ENCODE measurements around the gene SNX10.

Gene SNX10

DNA sequence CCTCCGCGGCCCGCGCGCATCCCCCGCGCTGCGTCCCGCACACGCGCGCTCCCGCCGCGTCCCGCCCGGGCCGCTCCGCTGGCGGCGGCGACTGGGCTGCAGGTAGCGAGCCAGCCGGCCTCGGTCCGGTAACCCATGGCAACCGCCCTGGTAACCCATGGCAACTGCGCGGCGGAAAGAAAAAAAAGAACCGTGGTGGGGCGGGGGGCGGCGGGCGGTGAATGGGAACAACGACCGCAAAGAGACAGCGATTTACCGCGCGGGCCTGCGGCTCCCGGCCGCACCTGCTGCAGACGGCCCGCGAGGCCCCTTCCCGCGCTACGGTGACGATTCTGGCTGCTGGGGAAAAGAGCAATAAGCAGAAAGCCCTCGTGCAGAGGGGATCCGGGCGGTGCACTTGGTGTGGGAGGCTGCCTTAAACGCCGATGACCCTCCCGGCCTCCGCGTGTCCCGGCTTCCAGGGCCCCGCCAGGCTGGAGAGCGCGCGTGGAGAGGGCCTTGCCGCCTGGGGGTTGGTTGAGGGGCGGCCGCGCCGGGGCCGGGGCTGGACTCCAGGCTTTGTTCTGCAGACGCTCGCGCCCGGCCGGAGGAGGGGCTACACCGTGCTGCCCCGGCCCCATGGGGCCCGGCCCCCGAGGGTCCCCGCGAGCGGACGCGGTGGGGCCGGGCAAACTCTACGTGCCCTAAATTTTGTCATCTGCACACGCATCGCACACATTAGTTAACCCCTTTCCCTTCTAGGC lies 84.7 kb downstream of the SNX10 start:
- peak overlapping the region; percentile 86 for H3K4me2 ChIP-seq (ENCODE audit: low read length)
- no peaks in the 10 kb centered on the region for H3K27me3 ChIP-seq (ENCODE audit: insufficient read depth, low read length)
- peak overlapping the region; percentile 69 for H3K4me3 ChIP-seq (ENCODE audit: low read depth, low read length, poor library complexity, severe bottlenecking)
- no peaks in the 10 kb centered on the region for H3K9me2 ChIP-seq (ENCODE audit: low read depth, low read length)
- H3K27ac ChIP-seq (ENCODE audit: low read depth, low read length, poor library complexity, severe bottlenecking), result peak overlapping the region; percentile 52
- H3K36me3 ChIP-seq (ENCODE audit: insufficient read depth, low read length), result peaks cover 21% of the 10 kb centered on the region
- no peaks in the 10 kb centered on the region for H4K20me1 ChIP-seq (ENCODE audit: insufficient read depth, low read length)
- no peaks in the 10 kb centered on the region for H3K79me2 ChIP-seq (ENCODE audit: insufficient read depth, low read length)
- peak overlapping the region; percentile 65 for H3K9ac ChIP-seq (ENCODE audit: low read length)
- H2AFZ ChIP-seq (ENCODE audit: low read length), result no peak overlapping the region
- no peaks in the 10 kb centered on the region for H3K9me3 ChIP-seq (ENCODE audit: low read length)
- TF ChIP-seq EZH2 (IDR thresholded peaks at IDR 0.05; ENCODE audit: borderline replicate concordance, low read length), result no peak
- TF ChIP-seq, protein P1, sequence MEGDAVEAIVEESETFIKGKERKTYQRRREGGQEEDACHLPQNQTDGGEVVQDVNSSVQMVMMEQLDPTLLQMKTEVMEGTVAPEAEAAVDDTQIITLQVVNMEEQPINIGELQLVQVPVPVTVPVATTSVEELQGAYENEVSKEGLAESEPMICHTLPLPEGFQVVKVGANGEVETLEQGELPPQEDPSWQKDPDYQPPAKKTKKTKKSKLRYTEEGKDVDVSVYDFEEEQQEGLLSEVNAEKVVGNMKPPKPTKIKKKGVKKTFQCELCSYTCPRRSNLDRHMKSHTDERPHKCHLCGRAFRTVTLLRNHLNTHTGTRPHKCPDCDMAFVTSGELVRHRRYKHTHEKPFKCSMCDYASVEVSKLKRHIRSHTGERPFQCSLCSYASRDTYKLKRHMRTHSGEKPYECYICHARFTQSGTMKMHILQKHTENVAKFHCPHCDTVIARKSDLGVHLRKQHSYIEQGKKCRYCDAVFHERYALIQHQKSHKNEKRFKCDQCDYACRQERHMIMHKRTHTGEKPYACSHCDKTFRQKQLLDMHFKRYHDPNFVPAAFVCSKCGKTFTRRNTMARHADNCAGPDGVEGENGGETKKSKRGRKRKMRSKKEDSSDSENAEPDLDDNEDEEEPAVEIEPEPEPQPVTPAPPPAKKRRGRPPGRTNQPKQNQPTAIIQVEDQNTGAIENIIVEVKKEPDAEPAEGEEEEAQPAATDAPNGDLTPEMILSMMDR (IDR thresholded peaks at IDR 0.05; ENCODE audit: low read length), result no peak
- H3K4me1 ChIP-seq (ENCODE audit: insufficient read depth, low read length, severe bottlenecking), result peaks cover 18% of the 10 kb centered on the region
- no peaks in the 10 kb centered on the region for H3F3A ChIP-seq (ENCODE audit: insufficient read depth, low read length)

DNA sequence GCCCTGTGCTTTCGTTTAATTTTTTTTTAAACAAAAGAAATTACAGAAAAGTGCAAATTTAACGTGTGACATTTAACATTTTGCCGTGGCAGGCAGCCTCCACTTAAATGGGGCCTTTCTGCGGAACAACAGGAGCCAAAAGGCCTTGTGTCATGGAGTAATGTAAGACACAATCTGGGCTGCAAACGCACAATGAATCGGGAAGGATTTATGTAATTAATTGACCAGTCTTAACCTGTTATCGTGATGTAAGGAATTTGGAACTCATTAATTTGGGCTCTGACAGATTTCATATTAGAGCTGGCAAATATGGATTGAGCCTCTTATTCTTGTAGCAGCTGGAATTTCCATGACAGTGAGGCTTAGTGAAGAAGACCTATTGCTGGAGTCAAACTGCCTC lies 86.4 kb downstream of the SNX10 start:
- TF ChIP-seq, protein P1 (IDR thresholded peaks at IDR 0.05; ENCODE audit: low read length), result no peak
- no peak for TF ChIP-seq EZH2 (IDR thresholded peaks at IDR 0.05; ENCODE audit: borderline replicate concordance, low read length)

DNA sequence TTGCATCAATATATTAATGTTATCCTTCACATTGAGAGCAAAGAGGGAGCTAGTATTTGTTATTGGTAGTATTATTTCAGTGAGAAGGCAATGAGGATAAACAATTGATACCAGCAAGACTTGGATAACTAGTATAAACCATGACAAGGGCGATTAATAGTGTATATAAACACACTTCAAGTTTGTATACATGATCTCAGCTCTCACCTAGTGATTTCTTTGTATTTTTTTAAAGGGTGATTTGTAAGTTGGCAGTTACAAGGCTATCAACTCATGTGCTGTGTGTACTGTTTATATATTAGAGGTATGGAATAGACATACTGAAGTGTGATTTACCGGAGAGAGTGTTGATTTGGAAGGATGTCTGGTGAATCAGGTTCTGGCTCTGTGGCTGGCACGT lies 88.0 kb downstream of the SNX10 start:
- no peaks in the 10 kb centered on the region for H3K9me3 ChIP-seq (ENCODE audit: low read length)
- peaks cover 15% of the 10 kb centered on the region for H3K4me1 ChIP-seq (ENCODE audit: insufficient read depth, low read length, severe bottlenecking)
- H3K9me2 ChIP-seq (ENCODE audit: low read depth, low read length), result no peaks in the 10 kb centered on the region
- H3K79me2 ChIP-seq (ENCODE audit: insufficient read depth, low read length), result no peaks in the 10 kb centered on the region
- H3K4me2 ChIP-seq (ENCODE audit: low read length), result no peak overlapping the region
- H3K36me3 ChIP-seq (ENCODE audit: insufficient read depth, low read length), result no peaks in the 10 kb centered on the region
- H3F3A ChIP-seq (ENCODE audit: insufficient read depth, low read length), result no peaks in the 10 kb centered on the region
- no peak overlapping the region for H2AFZ ChIP-seq (ENCODE audit: low read length)
- no peak overlapping the region for H3K9ac ChIP-seq (ENCODE audit: low read length)
- no peak overlapping the region for H3K27ac ChIP-seq (ENCODE audit: low read depth, low read length, poor library complexity, severe bottlenecking)
- no peaks in the 10 kb centered on the region for H4K20me1 ChIP-seq (ENCODE audit: insufficient read depth, low read length)
- no peaks in the 10 kb centered on the region for H3K27me3 ChIP-seq (ENCODE audit: insufficient read depth, low read length)
- TF ChIP-seq, protein P1 (IDR thresholded peaks at IDR 0.05; ENCODE audit: low read length), result no peak
- TF ChIP-seq EZH2 (IDR thresholded peaks at IDR 0.05; ENCODE audit: borderline replicate concordance, low read length), result no peak
- H3K4me3 ChIP-seq (ENCODE audit: low read depth, low read length, poor library complexity, severe bottlenecking), result no peak overlapping the region

More for the DNA sequence above, 86.4 kb downstream of the SNX10 start:
- H2AFZ ChIP-seq (ENCODE audit: low read length), result no peak overlapping the region
- H3K9me3 ChIP-seq (ENCODE audit: low read length), result no peaks in the 10 kb centered on the region
- no peak overlapping the region for H3K4me2 ChIP-seq (ENCODE audit: low read length)
- H4K20me1 ChIP-seq (ENCODE audit: insufficient read depth, low read length), result no peaks in the 10 kb centered on the region
- no peak overlapping the region for H3K27ac ChIP-seq (ENCODE audit: low read depth, low read length, poor library complexity, severe bottlenecking)
- peaks cover 18% of the 10 kb centered on the region for H3K4me1 ChIP-seq (ENCODE audit: insufficient read depth, low read length, severe bottlenecking)
- no peak overlapping the region for H3K4me3 ChIP-seq (ENCODE audit: low read depth, low read length, poor library complexity, severe bottlenecking)
- no peaks in the 10 kb centered on the region for H3K9me2 ChIP-seq (ENCODE audit: low read depth, low read length)
- H3K79me2 ChIP-seq (ENCODE audit: insufficient read depth, low read length), result no peaks in the 10 kb centered on the region
- no peaks in the 10 kb centered on the region for H3F3A ChIP-seq (ENCODE audit: insufficient read depth, low read length)
- H3K27me3 ChIP-seq (ENCODE audit: insufficient read depth, low read length), result no peaks in the 10 kb centered on the region
- H3K36me3 ChIP-seq (ENCODE audit: insufficient read depth, low read length), result peaks cover 4% of the 10 kb centered on the region; the same call in 1 of the 2 replicates
- H3K9ac ChIP-seq (ENCODE audit: low read length), result no peak overlapping the region

Measured in OCI-LY1 (cell line).